ENCODE data around the gene SMIM11. TPM values are rescaled to one million over a fixed set of nuclear protein-coding genes. Genes with fewer than 3 reads are reported as not detected.
"Not testable (repeated sequence)": the region's sequence is repeated elsewhere in the genome, so short reads cannot be mapped to it uniquely, and the experiment has no call there.

Gene SMIM11, protein sequence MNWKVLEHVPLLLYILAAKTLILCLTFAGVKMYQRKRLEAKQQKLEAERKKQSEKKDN
- total RNA-seq = 1 to 10 TPM; 3.0 to 9.8 TPM

DNA sequence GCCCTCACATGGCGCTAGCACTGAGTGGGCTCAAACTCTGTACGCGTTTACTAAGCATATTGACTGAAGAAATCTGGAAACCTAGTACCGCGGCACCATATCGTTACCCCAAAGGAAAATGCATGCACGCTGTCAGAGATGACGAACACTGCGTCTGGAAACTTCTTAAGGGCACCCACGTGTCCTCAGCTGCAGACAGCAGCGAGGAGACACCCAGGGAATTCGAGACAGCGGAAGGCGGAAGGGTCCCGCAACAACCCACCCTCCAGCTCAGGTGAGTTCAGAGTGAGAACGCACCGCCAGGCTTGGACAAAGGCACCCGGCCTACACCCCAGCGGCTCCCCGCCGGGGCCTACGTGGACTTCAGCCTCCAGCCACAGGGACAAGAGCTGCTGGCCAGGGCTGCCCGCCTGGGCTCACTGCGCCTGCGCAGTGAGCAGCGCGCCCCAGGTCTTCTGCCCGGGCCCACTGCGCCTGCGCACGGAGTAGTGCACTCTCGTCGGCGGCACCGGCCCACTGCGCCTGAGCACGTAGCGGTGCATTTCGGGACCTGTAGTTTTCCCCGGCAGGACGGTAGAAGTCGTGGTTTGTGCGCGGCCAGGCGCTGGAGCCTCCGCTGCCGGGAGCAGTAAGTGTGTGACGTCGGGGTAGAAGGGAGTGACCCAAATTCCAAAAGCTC, at the start of gene SMIM11:
TSS of gene SMIM11 (plus strand) at position 568 of the 679 bp plus-strand sequence. CDS start 3,998 bp downstream, outside the sequence.
- H3K27me3 ChIP-seq; H3K4me1 ChIP-seq; H3K9ac ChIP-seq (ENCODE audit: low read depth in 2 of 2, low read length in 2 of 2); DNase-seq; H3K27ac ChIP-seq; H3K9me3 ChIP-seq; intact Hi-C loops (cut with DNase I); H3K36me3 ChIP-seq; H3K4me3 ChIP-seq: not testable (repeated sequence)

DNA sequence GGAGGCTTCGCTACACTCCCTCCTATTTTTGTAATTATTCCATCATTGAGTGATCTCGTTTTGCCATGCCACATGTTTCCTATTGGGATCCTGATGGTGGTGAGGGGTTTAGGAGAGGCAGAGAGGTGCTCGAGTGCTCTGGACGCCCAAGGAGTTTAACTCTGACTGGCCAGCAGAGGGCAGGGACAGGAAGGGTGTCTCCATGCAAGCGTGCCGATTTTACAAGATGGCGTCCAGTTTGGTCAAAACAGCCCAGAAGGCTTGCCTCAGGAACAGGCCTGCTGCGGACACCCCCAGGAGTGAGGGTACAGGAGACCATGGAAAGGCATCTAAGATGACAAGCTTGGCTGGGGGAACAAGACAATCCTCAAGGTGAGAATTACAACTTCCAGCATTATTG, 45.3 kb upstream of the SMIM11 start:
- intact Hi-C loops (cut with DNase I) = no loop called here
- Histone ChIP-seq H3K4me1 (no peaks in the 10 kb centered on the region), H3K27ac (no peak overlapping the region), H3K36me3 (no peaks in the 10 kb centered on the region), H3K4me3 (no peak overlapping the region), H3K27me3 (no peaks in the 10 kb centered on the region), H3K9ac (ENCODE audit: low read depth in 2 of 2, low read length in 2 of 2) (no peak overlapping the region), H3K9me3 (no peaks in the 10 kb centered on the region)
- DNase-seq = no peak
- TF ChIP-seq, protein P1, sequence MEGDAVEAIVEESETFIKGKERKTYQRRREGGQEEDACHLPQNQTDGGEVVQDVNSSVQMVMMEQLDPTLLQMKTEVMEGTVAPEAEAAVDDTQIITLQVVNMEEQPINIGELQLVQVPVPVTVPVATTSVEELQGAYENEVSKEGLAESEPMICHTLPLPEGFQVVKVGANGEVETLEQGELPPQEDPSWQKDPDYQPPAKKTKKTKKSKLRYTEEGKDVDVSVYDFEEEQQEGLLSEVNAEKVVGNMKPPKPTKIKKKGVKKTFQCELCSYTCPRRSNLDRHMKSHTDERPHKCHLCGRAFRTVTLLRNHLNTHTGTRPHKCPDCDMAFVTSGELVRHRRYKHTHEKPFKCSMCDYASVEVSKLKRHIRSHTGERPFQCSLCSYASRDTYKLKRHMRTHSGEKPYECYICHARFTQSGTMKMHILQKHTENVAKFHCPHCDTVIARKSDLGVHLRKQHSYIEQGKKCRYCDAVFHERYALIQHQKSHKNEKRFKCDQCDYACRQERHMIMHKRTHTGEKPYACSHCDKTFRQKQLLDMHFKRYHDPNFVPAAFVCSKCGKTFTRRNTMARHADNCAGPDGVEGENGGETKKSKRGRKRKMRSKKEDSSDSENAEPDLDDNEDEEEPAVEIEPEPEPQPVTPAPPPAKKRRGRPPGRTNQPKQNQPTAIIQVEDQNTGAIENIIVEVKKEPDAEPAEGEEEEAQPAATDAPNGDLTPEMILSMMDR (IDR thresholded peaks at IDR 0.05) = no peak

DNA sequence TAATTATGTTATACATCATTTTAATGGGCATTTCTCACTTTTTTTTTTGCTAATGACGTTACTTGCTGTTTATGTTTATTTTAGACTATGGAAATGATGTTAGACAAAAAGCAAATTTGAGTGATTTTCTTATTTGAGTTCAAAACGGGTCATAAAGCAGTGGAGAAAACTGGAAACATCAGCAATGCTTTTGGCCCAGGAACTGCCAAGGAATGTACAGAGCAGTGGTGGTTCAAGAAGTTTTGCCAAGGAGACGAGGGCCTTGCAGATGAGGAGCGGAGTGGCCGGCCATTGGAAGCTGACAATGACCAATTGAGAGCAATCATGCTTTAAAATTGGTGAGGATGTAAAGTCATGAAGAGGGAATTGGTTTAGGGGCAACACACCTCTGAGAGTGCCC, 43.6 kb upstream of the SMIM11 start:
- TF ChIP-seq, protein P1 (IDR thresholded peaks at IDR 0.05) = no peak
- Histone ChIP-seq H3K27ac (no peak overlapping the region), H3K36me3 (no peaks in the 10 kb centered on the region), H3K9me3 (no peaks in the 10 kb centered on the region), H3K27me3 (no peaks in the 10 kb centered on the region), H3K4me1 (no peaks in the 10 kb centered on the region), H3K4me3 (no peak overlapping the region), H3K9ac (ENCODE audit: low read depth in 2 of 2, low read length in 2 of 2) (no peak overlapping the region)
- intact Hi-C loops (cut with DNase I) = no loop called here
- DNase-seq = no peak

DNA sequence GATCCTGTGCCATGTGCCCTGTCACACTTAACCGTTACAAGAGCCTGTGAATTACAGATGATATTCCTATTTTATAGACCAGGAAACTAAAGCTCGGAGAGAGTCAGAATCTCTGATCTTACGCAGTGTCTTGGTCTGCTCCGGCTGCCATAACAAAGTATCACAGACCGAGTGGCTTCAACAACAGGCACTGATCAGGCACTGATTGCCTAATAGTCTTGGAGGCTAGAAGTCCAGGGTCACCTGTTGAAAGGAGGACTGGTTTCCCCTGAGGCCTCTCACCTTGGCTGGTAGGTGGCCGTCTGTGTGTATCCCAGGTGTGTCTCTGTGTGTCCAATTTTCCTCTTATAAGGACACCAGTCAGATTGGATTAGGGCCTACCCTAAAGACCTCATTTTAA, 43.0 kb upstream of the SMIM11 start:
- Histone ChIP-seq H3K9ac (ENCODE audit: low read depth in 2 of 2, low read length in 2 of 2) (no peak overlapping the region), H3K9me3 (no peaks in the 10 kb centered on the region), H3K36me3 (no peaks in the 10 kb centered on the region), H3K27ac (no peak overlapping the region), H3K4me3 (no peak overlapping the region), H3K4me1 (no peaks in the 10 kb centered on the region), H3K27me3 (no peaks in the 10 kb centered on the region)
- TF ChIP-seq, protein P1 (IDR thresholded peaks at IDR 0.05) = no peak
- intact Hi-C loops (cut with DNase I) = no loop called here
- DNase-seq = no peak

DNA sequence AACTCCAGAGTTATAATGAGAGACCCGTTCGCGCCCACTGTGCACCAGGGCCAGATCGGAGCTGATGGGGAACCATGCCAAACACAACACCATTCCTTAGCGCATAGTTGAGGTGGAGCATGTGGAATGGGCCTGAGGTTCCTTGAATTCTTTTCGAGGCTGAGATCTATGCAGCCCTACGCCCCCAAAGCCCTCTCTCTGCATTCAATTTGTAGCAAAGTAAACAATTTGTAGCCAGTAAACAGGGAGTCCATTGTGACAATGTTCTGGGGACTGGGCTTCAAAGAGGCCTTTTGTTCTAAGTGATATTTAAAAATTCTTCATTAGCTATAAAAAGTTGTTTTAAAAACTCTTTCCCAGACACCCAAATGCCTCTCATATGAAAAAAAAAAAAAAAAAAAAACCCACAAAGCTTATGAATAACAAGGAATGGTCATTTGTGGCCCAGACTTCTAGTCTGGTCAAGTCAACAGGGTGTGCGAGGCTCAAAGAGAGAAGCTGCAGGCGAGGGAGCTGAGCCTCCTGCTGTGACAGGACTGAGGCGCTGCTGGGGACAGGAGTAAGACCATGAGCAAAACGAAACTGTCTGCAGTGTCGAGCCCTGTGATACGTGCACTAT, 42.1 kb upstream of the SMIM11 start:
- TF ChIP-seq, protein P1 (IDR thresholded peaks at IDR 0.05) = no peak
- no peak overlapping the region for H3K4me3 ChIP-seq
- no peaks in the 10 kb centered on the region for H3K36me3 ChIP-seq
- H3K27ac ChIP-seq = no peak overlapping the region
- DNase-seq = no peak
- no peaks in the 10 kb centered on the region for H3K27me3 ChIP-seq
- H3K4me1 ChIP-seq = no peaks in the 10 kb centered on the region
- no peak overlapping the region for H3K9ac ChIP-seq (ENCODE audit: low read depth in 2 of 2, low read length in 2 of 2)
- no peaks in the 10 kb centered on the region for H3K9me3 ChIP-seq
- intact Hi-C loops (cut with DNase I) = no loop called here

DNA sequence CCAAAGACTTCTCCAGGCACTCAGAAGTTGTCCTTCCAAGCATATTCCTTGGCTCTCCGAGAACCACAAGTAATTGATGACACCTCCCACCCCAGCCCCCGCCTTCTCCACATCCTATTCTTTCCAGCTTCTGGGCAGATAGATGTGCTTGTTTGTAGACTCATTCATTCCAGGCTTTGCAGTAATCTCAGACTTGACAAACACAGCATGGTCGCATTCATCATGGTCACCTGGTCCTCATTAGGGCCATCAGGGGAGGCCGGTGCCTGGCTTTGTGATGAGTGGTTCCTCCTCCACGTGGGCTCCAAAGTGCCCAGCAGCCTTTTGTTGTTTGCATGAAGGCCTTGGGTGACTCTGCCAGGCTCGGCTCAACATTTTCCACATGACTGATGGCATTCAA, 40.0 kb upstream of the SMIM11 start:
- TF ChIP-seq, protein P1 (IDR thresholded peaks at IDR 0.05) = no peak
- Histone ChIP-seq H3K27me3 (no peaks in the 10 kb centered on the region), H3K36me3 (no peaks in the 10 kb centered on the region), H3K4me3 (no peak overlapping the region), H3K9me3 (no peaks in the 10 kb centered on the region), H3K9ac (ENCODE audit: low read depth in 2 of 2, low read length in 2 of 2) (no peak overlapping the region), H3K4me1 (no peaks in the 10 kb centered on the region), H3K27ac (no peak overlapping the region)
- no peak for DNase-seq
- intact Hi-C loops (cut with DNase I) = no loop called here

Data from colonic mucosa (tissue), 4 donors.